H1 (cell line): ENCODE measurements around the gene IFI30. TPM values are rescaled to one million over a fixed set of nuclear protein-coding genes. Genes with fewer than 3 reads are reported as not detected.

ENCODE experiments used
- ASH2L ChIP-seq: fragments of 200-600, 300-600 bp; sonication (generic); IDR thresholded peaks from one replicate; pipeline ENCODE4 v1.7.1; 2017; ENCODE audit warnings: low read length
- CTBP2 ChIP-seq: IDR thresholded peaks from 2 replicates; pipeline ENCODE4 v1.7.0; 2011; ENCODE audit warnings: borderline replicate concordance, mild to moderate bottlenecking, moderate library complexity, mixed read lengths, low read length; ENCODE audit not compliant: insufficient read depth, insufficient read length
- SUZ12 ChIP-seq: fragments of 200-600 bp; sonication (generic); IDR thresholded peaks from 2 replicates; pipeline ENCODE4 v1.6.1; 2012; ENCODE audit warnings: mild to moderate bottlenecking, inconsistent platforms, low read length, moderate library complexity, mixed read lengths
- TAF1 ChIP-seq: IDR thresholded peaks from 2 replicates; pipeline ENCODE4 v1.6.1; 2011; ENCODE audit warnings: mild to moderate bottlenecking, low read depth, low read length
- polyA plus RNA-seq, 7 experiments: library from polyadenylated mRNA; depleted of rRNA in 3 of 7; stranded (reverse) in 5 of 7; unstranded in 2 of 7; fragments of >200 nt in 5 of 7; fragments of 200-250 nt in 2 of 7; gene quantifications; 1 replicate in 5 of 7; 2 replicates in 1 of 7; 4 replicates in 1 of 7; pipeline versions ENCODE4 v1.2.1 to v1.2.3, GENCODE V29; 2011 to 2013; ENCODE audit warnings: missing spikeins in 2 of 7, mixed read lengths in 2 of 7
- total RNA-seq: library from RNA; stranded (reverse); fragmentation: NEBNext Ultra II Directional; extraction: Animal tissue kit (Norgen Biotek cat#: 25700); gene quantifications from 2 replicates; pipeline ENCODE4 v1.2.1, GENCODE V29; 2021

The IFI30 gene
- total and polyA plus RNA-seq, 2 of the 8 experiments (the other 6 are each of a cell fraction or from before 2014, with no cell fraction given) = 28.9 to 62.4 TPM

DNA sequence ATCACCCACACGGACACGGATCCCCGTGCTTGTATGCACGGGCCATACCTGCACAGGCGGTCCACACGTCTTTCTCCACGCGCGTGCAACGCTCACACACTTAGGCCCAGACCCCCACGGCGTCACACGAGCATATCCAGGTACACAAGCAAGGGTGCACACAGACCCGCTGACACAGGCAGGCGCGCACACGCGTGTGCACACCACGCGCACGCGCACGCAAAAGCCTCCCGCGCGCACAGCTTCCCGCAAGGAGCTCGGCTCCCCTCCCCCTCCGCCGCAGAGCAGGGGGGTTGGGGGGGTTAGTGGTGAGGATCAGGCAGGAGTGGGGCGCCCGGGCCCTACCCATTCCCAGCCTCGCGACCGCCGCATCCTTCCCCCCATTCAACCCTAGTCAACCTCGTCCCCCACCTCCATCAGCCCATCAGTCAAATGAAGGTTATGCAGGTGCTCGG, 29.8 kb downstream of the IFI30 start (continued):
- TF ChIP-seq CTBP2 (no peak), ASH2L (no peak), SUZ12 (no peak; the same call in 1 of the 2 replicates), TAF1 (no peak)
- TF ChIP-seq, all 59 proteins: peak for 4
